Stimulated activated CD8-positive, alpha-beta memory T cell treated with anti-CD3 and anti-CD28 coated beads, Interleukin-7, amount 100 ng/mL, for 24 hours (primary cell): ENCODE results near the gene TGFB1.
"Not testable (repeated sequence)": the region's sequence is repeated elsewhere in the genome, so short reads cannot be mapped to it uniquely, and the experiment has no call there.

Source experiments
- DNase-seq: peaks from one replicate; pipeline ENCODE4 v3.0.0-alpha.2; 2020; ENCODE audit warnings: low read depth

Gene TGFB1

GRCh38 chr19:41353466-41354342, at the start of gene TGFB1:
Gene TGFB1 (minus strand): TSS chr19:41353922. CDS start chr19:41353044, 878 bp downstream.
- peak; percentile 80 for DNase-seq

GRCh38 chr19:41402010-41402409, 48.3 kb upstream of the TGFB1 start:
- no peak for DNase-seq

GRCh38 chr19:41401483-41401882, 47.8 kb upstream of the TGFB1 start:
- no peak for DNase-seq

GRCh38 chr19:41399525-41399924, 45.8 kb upstream of the TGFB1 start:
- DNase-seq = no peak

- DNase-seq = no peak
Measured at GRCh38 chr19:41399091-41399490, 45.4 kb upstream of the TGFB1 start.

GRCh38 chr19:41398598-41398997, 44.9 kb upstream of the TGFB1 start:
- no peak for DNase-seq

GRCh38 chr19:41398050-41398418, 44.3 kb upstream of the TGFB1 start:
- DNase-seq = no peak

- peak; percentile 98 for DNase-seq
Measured at GRCh38 chr19:41397086-41398049, 43.6 kb upstream of the TGFB1 start, which contains the start of the genes BCKDHA and EXOSC5. Gene BCKDHA (plus strand): TSS chr19:41397818. CDS start chr19:41397828, 10 bp downstream. Gene EXOSC5 (minus strand): TSS chr19:41397359. CDS start chr19:41397328, 31 bp downstream.

- DNase-seq = no peak
Measured at GRCh38 chr19:41395355-41395754, 41.6 kb upstream of the TGFB1 start.

GRCh38 chr19:41392775-41393174, 39.1 kb upstream of the TGFB1 start:
- DNase-seq = no peak

GRCh38 chr19:41391618-41392017, 37.9 kb upstream of the TGFB1 start:
- no peak for DNase-seq

GRCh38 chr19:41386442-41386841, 32.7 kb upstream of the TGFB1 start:
- no peak for DNase-seq

- no peak for DNase-seq
Measured at GRCh38 chr19:41384351-41384750, 30.6 kb upstream of the TGFB1 start.

- DNase-seq = not testable (repeated sequence)
Measured at GRCh38 chr19:41381536-41381935, 27.8 kb upstream of the TGFB1 start.

- no peak for DNase-seq
Measured at GRCh38 chr19:41377977-41378709, 24.4 kb upstream of the TGFB1 start.

- no peak for DNase-seq
Measured at GRCh38 chr19:41376998-41377365, 23.3 kb upstream of the TGFB1 start.

GRCh38 chr19:41376241-41376997, 22.7 kb upstream of the TGFB1 start, which contains the start of gene TMEM91:
Gene TMEM91 (plus strand): TSS chr19:41376533. CDS start chr19:41378310, 1,777 bp downstream.
- DNase-seq = no peak

- no peak for DNase-seq
Measured at GRCh38 chr19:41373993-41374392, 20.3 kb upstream of the TGFB1 start.

- no peak for DNase-seq
Measured at GRCh38 chr19:41372501-41372900, 18.8 kb upstream of the TGFB1 start.

GRCh38 chr19:41371541-41371940, 17.8 kb upstream of the TGFB1 start:
- no peak for DNase-seq

- not testable (repeated sequence) for DNase-seq
Measured at GRCh38 chr19:41371119-41371518, 17.4 kb upstream of the TGFB1 start.
